Stimulated activated CD8-positive, alpha-beta memory T cell treated with anti-CD3 and anti-CD28 coated beads, Interleukin-12 subunit alpha, Interleukin-12 subunit beta, amount 100 ng/mL, for 1 hour (primary cell): ENCODE measurements around the gene ATP6V1G3.
"Not testable (repeated sequence)": the region's sequence is repeated elsewhere in the genome, so short reads cannot be mapped to it uniquely, and the experiment has no call there.

Experiments
- DNase-seq: peaks from one replicate; pipeline ENCODE4 v3.0.0-alpha.2; 2020; ENCODE audit warnings: low read depth

Gene ATP6V1G3, protein sequence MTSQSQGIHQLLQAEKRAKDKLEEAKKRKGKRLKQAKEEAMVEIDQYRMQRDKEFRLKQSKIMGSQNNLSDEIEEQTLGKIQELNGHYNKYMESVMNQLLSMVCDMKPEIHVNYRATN

DNA sequence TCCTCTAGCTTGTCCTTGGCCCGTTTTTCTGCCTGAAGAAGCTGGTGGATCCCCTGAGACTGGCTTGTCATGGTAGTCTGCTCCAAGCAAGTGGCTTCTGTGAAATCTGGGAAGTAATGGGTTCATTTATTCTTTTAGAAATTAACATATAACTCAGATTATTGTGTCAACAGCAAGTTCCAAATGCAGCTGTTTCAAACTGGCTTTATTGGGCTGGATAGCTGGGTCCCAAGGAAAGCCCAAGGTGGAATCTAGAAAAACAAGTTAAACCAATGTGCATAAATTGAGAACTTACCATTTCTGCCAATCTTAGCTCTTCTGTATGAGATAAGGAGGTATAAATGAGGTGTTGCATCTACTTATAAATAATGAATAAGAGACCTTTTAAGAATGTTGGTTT lies at the start of gene ATP6V1G3:
Gene ATP6V1G3 (minus strand): TSS at position 101 of the 400 bp plus-strand sequence. CDS start 30 bp downstream, at position 71.
- no peak for DNase-seq

DNA sequence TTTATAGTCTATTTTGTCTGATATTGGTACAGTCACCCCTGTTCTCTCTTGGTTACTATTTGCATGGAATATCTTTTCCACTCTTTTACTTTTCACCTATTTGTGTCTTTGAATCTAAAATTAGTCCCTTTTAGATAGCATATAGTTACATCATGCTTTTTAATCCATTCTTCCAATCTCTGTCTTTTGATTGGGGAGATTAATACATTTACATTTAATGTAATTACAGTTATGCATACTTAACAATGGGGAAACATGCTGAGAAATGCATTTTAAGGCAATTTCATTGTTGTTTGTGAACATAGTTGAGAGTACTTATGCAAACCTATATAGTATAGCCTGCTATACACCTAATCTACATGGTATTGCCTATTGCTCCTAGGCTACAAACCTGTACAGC lies 48.4 kb upstream of the ATP6V1G3 start:
- no peak for DNase-seq

DNA sequence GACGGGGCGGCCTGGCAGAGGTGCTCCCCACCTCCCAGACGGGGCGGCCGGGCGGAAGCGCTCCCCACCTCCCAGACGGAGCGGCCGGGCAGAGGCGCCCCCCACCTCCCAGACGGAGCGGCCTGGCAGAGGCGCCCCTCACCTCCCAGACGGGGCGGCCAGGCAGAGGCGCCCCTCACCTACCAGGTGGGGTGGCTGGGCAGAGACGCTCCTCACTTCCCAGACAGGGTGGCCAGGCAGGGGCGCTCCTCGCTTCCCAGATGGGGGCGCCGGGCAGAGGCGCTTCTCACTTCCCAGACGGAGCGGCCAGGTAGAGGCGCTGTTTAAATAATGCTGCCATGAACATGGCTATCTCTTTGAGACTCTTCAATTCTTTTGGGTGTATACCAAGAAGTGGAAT lies 43.7 kb upstream of the ATP6V1G3 start:
- no peak for DNase-seq

DNA sequence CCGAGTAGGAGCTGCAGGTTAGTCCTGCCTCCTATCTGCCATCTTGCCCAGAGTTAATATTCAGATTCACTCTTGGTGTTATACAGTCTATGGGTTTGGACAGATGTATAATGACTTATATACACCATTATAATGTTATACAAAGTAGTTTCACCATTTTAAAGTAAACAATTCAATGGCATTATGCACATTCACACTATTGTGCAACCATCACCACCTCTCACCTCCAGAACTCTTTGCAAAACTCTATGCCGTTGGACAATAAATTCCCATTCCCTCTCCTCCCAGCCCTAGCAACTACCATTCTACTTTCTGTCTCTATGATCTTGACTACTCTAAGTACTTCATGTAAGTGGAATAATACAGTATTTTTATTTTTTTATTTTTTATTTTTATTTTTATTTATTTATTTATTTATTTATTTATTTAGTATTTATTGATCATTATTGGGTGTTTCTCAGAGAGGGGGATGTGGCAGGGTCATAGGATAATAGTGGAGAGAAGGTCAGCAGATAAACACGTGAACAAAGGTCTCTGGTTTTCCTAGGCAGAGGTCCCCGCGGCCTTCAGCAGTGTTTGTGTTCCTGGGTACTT lies 42.8 kb upstream of the ATP6V1G3 start:
- not testable (repeated sequence) for DNase-seq

DNA sequence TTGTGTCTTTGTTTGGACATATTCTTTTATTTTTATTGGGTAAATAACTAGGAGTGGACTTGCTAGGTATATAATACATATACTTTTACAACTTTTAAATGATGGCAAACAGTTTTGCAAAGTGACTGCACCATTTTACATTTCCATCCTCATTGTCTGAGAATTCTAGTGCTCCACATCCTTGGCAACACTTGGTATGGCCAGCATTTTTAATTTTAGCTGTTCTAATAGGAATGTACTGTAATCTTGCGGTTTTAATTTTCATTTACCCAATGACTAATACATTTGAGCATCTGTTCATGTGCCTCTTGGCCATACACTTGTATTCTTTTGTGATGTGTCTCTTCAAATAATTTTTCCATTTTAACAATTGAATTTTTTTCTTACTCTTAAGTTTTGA lies 37.0 kb upstream of the ATP6V1G3 start:
- DNase-seq, result no peak

DNA sequence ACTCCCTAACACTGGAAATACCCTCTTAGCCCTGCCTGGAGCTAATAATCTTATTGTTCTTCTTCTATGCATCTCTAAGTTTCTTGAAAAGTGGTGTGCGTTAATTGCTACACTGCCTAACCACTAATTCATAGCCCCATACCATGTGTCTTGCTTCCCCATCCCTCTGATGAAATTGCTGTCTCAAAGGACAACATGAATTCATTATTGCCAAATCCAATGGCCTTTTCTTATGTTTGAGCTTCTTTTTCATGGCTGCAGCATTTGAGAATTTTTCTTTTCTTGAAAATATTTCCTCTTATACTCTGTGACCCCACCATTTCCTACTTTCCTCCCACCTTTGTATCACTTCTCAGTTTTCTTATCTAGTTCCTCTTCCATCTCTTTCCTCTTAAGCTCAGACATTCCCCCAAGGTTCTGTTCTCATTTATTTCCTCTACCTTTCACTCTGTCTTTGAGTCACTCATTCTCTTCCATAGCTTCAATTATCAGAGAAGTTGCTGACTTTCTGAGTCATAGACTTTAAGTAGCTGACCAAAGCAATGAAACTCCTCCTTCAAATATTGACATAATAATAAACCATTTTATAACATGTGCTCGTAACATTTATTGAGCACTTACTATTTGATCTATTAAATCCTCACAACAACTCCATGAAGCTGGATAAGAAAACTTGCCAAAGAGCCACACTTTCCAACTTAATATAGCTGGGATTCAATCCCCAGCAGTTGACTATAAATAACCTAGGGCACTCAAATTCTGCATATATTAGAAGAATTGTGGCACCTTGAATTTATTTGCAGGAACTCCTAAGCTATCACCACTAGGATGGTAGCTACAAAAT lies 35.5 kb upstream of the ATP6V1G3 start:
- no peak for DNase-seq

DNA sequence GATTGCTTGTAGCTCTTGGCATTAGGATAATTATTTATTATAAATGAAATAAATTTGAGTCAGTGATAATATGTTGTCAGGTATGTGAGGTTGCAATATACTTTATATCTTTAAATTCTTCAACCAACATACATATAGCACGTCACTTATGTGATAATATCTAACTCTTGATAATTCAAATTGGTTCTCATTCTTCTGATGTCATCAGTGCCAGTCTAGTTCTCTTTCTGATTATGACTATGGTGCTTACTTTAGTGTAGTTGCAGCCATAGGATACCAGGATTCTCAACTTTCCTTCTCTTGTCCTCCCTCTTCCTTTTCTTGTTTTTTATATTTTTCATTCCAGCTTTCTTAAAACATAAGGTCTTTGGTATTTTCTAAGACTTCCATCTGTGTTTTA lies 34.8 kb upstream of the ATP6V1G3 start:
- DNase-seq, result no peak

DNA sequence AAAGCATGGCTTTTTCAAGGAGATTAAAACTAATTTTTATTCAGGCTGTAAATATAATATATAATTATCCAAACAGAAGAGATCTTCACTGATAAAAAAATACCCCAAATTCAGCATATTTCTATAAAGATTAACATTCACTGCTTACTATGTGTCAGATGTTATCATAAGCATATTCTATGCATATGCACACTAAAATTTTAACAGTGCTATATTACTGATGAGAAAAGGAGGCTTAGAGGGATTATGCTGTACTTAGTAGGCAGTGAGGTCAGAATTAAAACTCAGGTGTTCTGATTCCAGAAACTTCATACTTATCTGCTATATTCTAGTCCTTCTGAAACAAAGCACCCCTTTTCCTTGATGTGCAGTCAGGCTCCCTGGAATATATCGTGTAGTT lies 33.8 kb upstream of the ATP6V1G3 start:
- DNase-seq, result no peak

DNA sequence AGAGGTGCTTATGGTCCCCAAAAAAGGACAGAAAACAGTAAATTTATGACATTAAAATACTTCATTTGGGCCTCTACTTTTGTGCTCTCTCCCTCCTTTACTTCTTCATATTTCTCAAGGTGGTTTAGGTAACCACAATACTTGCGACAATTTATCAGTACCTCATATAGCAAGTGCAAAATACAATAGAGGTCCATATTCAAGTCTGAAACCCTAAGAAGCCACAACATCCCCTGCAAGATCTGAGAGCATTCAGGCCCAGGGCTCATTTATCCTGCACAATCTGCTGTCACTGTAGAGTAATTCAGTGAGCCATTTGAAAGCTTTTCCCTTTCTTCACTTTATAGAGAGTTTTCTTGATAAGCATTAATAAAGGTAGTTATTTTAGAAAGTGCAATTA lies 24.2 kb upstream of the ATP6V1G3 start:
- DNase-seq, result no peak

DNA sequence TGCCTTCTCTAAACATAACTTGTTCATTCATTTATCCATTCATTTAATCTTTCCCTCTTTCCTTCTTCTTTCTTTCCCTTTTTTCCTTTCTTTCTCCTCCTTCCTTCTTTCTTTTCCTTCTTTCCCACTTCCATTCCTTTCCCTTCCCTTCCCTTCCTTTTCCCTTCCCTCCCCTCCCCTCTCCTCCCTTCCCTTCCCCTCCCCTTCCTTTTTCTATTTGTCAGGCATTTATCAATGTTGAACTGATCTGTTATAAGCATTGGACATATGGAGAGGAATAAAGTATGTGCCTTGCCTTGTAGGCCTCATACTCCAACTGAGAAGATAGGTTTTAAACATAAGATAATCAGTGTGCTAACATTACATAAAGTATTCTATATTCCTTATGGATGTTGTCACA lies 23.7 kb upstream of the ATP6V1G3 start:
- no peak for DNase-seq

DNA sequence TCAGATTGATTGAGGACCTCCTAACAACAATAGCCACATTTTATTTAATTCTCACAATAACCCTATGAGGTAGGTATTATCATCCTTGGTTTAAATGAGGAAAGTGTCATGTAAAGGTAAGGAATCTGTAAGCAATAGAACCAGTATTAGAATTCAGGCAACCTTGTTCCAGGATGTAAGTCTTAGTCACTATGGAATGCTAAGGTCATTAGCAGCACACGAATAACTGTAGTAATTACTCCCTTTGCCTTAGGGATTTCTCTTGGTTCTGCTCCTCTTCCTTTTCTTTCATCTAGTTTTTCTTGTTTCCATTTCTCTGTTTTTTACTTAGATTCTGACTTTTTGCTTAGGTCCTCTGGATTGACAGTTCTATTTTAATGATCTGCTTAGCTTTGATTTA lies 23.1 kb upstream of the ATP6V1G3 start:
- no peak for DNase-seq

DNA sequence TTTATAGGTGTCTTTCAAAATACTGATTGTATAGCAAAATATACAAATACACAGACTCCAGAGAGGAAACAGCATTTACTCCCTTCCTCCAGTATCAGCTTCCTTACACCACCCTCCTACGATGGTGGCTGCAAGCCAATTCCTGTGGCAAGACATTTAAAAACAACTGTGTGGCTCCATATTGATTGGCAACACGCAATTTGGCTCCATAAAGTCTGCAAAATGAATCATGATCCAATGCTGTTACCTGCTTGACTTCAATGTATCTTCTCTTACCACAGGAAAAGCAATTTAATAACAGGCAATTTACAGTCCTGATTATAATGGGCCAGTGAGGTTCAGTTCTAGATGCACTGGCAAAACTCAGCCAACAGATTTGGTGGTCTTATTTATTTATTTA lies 19.7 kb upstream of the ATP6V1G3 start:
- no peak for DNase-seq

DNA sequence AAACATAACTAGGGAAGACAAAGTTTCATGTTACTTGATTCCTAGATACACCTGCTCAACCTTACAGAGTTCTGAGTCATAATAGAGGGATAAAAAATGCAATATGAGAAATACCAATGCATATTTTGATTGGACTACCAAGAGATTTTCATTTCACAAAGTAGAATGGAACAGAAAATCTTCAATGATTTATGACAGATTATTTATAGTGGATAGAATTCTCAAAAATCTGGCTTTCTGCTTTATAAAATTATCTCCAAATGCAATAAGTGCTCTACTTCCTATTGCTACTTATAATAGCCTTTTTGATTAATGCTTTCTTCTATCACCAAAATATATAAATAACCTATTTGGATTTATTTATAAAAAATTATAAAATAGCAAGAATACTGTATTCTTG lies 18.9 kb upstream of the ATP6V1G3 start:
- no peak for DNase-seq

DNA sequence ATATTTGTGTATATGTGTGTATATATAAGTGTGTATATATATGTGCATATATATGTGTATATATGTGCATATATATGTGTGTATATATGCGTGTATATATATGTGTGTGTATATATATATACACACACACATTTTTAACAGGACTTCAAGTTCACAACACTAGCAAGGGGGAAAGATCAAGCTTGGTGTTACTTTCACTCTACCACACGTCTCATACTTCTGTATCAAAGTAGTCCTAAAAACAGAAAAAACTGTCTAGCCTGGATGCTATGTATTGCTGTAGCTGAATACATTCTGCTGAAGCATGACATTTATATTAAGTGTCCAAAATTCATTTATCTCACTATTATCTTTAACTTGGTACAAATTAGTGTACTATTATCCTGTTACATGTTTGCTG lies 17.9 kb upstream of the ATP6V1G3 start:
- no peak for DNase-seq

DNA sequence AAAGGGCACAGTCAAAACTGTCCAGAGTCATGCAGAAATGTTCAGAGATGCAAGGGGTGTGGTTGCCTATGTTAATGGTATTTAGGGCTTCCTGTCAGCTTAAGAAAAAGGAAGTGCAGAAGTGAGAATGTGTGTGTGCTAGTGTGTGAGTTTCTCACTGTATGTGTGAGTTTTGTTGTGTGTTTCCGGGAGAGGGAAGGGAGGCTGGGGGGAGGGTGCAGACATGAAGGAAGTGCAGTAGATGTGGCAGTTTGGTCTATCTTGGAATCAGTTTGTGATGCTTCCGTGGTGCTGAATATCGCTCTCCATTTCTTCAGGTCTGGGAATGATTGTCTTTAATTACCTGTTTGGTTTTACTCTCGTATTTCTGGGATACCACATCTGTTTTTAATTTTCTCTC lies 16.5 kb upstream of the ATP6V1G3 start:
- peak; percentile 36 for DNase-seq

DNA sequence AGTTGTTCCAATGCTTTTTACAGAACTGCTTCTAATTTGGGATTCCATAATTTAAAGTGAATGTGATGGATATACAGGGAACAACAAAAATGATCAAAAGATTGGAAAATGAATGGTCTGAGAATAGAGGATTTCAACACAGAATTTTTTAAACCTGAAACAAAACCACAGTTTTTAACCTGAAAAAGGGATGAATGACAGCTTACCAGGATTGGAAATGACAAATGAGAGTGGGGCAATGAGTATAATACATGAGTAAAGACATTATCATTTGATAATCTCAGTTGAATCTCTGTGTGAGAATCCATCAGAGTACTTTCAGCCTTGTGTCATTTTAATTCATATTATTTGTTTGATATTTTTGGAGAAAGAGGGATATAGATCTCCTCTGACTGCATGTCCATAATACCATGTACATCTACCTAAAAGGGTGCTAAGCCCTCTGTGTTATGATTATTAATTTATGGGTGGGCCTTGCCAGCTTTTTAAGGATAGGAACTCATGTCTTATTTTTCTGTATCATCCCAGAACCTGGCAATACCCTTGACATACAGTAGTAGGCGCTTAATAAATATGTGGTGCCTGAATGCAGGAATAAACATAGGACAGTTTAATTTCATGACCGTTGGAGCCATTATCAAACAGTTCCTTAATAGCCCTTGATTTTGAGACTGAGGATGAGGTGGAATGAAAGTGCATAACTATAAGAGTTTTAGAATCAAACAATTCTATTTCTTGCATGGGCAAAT lies 12.4 kb upstream of the ATP6V1G3 start:
- no peak for DNase-seq

DNA sequence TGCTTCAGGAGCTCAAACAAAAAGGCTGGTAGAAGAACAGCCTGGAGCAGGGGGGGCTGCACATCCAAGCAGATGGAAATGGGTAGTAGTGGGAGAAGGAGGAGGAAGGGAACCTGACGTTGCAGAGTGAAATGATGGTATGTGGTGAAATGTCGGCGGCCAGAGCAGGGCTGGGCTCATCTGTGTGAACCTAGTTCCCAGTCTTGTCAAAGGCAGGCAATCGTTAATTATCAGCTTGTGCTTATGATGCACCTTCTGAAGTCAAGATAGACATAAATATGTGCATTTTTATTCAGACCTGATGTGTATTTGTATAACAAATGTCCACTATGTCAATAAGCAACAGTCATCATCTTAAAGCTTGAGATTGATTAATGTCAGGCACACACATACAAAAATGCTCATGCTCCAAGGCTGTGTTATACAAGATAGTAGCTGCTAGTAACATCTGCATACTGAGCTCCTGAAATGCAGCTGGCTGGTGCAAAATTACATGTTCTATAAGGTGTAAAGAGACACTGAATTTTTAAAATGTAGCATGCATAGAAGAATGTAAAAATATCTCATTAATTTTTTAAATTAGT lies 10.6 kb upstream of the ATP6V1G3 start:
- DNase-seq, result no peak

DNA sequence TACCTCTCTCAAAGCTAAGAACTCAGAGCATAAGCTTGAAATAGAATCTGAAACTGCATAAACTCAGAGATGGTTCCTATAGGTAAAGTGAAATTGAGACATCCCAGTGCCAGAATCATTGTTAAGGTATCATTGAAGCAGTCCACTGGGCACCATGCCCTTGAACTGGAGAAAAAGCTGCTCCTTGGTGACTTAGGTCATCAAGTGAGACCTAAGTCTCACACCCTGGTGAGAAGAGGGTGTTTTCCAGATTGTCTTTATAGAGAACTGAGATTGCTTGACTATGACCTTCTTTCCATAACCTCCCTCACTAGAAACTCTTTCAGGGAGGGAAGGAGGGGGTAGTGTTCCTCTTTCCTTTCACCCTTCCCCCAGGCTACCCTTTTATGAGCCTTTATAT lies 9.4 kb upstream of the ATP6V1G3 start:
- DNase-seq, result no peak

DNA sequence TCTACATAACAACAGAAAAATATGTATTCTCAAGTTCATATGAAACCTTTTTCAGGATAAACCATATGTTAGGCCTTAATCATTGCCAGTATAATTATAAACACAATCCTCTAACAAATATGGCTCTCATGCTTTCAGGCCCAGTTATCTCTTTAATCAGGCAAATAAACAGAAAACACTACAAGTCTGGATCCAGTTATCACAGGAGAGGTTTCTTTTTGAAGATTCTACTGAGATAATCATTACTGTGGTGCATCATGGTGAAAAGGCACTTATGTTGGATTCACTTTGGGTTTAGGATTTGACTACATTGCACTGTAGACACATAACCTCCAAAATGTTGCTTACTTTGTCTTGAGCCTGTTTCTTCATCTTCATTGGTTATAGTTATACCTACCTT lies 8.4 kb upstream of the ATP6V1G3 start:
- no peak for DNase-seq

DNA sequence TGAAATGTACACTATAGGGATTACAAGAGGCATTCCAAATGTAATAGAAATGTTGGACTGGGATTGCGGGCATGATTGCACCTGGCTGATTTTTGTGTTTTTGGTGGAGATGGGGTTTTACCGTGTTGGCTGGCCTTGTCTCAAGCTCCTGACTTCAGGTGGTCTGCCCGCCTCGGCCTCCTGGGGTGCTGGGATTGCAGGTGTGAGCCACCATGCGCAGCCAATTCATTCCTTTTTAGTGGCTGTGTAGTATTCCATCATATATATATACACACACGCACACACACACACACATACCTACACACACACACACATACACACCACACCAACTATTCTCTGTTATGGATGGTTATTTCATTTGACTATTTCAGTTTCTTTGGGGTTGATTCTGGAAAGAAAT lies 4.7 kb upstream of the ATP6V1G3 start:
- no peak for DNase-seq

DNA sequence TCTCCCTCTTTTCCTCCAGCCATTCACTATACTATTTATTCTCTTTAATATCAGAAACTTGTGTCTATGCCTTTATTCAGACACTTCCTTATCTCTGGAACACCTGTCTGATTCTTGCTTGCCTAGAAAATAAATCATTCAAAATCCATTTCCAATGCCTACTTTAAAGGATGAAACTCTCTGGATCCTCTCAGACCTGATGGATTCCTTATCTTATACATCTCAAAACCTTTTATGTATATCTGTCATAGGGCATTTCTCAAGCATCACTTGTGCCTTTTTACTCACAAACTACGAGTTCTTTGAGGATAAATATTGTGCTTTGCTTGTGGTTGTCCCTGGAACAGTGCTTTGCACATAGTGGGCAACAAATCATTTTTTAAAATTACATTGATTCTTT lies 3.8 kb upstream of the ATP6V1G3 start:
- no peak for DNase-seq

DNA sequence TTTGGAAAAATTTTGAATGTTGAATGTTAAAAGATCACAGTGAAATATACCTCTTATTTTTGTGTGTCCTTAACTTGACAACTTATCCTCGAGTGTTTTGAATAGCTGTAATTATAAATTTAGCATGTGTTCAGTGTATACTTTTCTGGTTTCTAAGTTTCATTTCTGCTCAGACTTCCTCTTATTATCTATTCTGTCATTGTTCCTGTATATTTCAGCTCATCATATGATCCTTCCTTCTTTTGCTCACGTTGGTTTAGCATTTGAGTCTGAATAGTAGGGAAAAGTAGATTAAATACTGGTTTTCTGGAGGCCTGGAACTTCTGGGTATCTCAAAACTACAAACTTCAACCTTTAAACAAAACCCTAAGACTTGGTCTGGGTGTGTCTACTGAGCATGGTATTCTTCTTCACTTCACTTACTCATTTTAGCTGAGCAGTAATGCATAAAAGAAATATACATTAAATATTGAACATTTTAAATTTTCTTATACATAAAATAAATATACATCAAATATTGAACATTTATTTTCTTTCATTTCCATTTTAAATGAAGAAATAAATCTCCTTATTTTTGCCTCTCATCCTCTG lies 3.3 kb upstream of the ATP6V1G3 start:
- DNase-seq, result no peak
